Smooth muscle cell of trachea (primary cell): ENCODE results near the gene CALCOCO1. TPM values are rescaled to one million over a fixed set of nuclear protein-coding genes. Genes with fewer than 3 reads are reported as not detected.

Experiments used
- total RNA-seq: library from RNA; depleted of rRNA; stranded (reverse); fragments of >200 nt; gene quantifications from 2 replicates; pipeline ENCODE4 v1.2.1, GENCODE V29; 2014

The CALCOCO1 gene, protein sequence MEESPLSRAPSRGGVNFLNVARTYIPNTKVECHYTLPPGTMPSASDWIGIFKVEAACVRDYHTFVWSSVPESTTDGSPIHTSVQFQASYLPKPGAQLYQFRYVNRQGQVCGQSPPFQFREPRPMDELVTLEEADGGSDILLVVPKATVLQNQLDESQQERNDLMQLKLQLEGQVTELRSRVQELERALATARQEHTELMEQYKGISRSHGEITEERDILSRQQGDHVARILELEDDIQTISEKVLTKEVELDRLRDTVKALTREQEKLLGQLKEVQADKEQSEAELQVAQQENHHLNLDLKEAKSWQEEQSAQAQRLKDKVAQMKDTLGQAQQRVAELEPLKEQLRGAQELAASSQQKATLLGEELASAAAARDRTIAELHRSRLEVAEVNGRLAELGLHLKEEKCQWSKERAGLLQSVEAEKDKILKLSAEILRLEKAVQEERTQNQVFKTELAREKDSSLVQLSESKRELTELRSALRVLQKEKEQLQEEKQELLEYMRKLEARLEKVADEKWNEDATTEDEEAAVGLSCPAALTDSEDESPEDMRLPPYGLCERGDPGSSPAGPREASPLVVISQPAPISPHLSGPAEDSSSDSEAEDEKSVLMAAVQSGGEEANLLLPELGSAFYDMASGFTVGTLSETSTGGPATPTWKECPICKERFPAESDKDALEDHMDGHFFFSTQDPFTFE
- 105 and 211 TPM in 2 replicates for total RNA-seq

DNA sequence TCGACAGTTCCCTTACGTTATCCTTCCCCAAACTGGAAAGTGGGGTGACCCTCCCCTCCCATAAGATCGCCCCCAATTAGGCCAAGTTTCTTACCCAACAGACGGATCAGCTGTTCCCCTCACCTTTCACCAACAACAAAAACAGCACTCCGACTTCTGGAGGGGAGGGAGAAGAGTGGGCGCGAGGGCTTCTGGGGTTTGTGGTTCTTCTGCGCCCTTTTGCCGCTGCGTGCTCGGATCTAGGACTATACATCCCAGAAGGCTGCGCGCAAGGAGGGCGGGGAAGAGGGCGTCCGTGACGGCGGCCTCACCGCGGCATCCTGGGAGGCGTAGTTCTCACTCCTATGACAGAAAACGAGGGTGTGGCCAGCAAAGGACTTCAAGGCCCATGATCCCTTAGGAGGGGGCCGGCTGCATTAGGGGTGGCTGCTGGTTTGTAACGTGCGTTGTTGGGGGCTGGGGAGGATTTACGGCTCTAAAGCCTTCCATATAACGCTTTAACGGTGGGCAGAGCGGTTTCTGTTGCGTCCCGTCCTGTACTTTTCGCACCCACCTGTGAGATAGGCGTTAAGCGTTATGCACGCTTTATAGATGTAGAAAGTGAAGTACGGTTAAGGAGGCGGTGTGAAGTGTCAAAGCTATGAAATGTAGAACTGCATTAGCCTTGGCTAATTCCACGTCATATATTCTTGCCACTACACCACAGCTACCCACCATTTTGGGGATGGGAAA lies at the start of gene CALCOCO1:
Gene CALCOCO1 (minus strand): TSS at position 143 of the 732 bp plus-strand sequence. CDS start 2,210 bp downstream, outside the sequence.

DNA sequence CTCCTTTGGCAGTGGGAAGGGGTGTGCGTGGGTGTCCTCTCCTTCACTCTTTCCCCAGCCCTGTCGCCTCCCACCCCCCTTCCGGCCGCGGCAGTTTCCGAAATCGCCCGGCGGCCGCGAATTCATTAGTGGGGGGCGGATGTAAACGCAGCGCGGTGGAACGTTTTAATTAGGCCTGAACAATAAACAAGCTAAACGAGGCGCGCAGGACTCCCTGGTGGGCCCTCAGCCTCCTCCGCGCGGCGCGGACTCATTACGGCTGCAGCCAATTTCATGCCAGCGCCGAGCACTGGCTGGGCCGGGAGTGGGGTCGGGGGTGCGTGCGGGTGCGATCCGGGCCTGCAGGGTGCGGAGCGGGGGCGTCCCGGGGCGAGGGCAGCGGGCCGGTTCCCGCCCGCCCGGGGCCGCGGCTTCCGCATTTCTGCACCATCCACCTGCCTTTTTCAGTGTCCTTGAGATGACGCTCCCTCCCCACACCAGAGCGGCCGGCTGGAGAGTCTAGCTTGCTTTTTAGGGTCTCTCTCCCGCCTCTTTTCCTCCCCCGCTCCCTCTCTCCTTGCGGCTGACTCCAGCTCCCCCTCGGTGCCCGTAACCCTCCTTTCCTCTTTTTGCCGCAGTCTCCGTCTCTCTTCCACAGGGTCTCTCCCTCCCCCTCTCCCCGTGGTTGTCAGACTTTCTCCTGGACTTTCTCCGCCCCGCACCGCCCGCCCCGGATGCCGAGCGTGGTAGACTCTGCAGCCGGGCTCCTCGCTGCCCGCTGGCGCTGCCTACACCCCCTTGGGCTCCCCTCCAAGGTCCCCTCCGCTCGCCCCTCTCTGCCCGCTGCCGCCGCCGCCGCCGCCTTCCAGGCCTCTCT lies 24.3 kb upstream of the CALCOCO1 start, which contains the start of gene CISTR:
Gene CISTR (minus strand): TSS at position 644 of the 856 bp plus-strand sequence.

DNA sequence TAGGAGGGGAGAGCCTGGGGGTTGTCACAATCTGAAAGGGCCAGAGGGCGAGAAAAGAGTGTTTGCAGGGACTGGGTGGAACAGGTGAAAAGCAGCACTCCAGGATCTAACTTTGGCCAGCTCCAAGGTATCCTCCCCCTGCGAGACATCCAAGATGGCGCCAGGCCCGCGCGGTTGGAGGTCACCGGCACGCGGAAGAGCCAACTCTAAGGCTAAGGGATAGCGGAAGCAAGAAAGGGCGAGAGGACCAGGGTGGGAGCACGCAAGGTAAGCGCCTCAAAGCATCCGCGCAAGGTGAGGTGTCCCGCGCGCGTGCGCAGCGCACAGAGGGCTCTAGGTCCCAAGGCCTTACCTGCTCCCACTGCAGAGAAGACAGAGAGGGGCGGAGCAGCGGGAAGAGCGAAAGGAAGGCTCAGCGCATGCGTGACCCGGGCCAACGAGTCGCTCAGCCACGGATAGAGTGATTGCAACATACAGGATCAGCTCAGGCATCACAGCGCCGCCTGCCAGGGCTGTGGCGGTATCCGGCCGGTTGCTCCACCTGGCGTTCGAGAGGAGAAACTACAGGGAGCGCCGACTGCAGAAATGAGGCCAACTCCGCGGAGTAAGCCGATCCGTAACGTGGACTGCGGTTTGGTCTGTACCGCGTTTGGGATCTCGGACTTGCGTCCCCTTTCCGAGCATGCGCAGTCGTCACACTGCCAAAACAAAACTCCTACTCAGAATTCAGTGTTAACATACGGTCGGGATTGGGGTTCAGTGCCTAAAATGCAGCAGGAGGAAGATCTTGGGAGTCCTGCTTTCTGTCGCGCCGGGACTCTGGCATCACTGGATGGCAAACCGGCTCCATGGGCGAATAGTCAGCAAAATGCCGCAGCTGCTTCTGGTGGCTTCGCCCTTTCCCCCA lies 51.3 kb downstream of the CALCOCO1 start, which contains the start of gene ATP5MC2:
Gene ATP5MC2 (minus strand): TSS at position 383 of the 907 bp plus-strand sequence. CDS start 3,469 bp downstream, outside the sequence.

Other genes with a start within 250 kb of the CALCOCO1 start
- 43.6 and 61.9 TPM in 2 replicates for gene MAP3K12, start 228.0 kb downstream of the CALCOCO1 start, total RNA-seq
- 46.1 and 47.0 TPM in 2 replicates for gene TARBP2, start 226.2 kb downstream of the CALCOCO1 start, total RNA-seq
- not detected in 2 replicates for gene NPFF, start 220.0 kb downstream of the CALCOCO1 start, total RNA-seq
- gene ATF7, start 101.1 kb downstream of the CALCOCO1 start, total RNA-seq, result 10.1 and 17.3 TPM in 2 replicates
- gene ATP5MC2, start 51.4 kb downstream of the CALCOCO1 start, total RNA-seq, result 108 and 157 TPM in 2 replicates
- not detected in 2 replicates for gene CISTR, start 24.5 kb upstream of the CALCOCO1 start, total RNA-seq
- not detected in 2 replicates for gene HOXC13, start 211.4 kb upstream of the CALCOCO1 start, total RNA-seq
- gene HOXC12, start 227.5 kb upstream of the CALCOCO1 start, total RNA-seq, result not detected in 2 replicates
- gene HOXC11, start 245.7 kb upstream of the CALCOCO1 start, total RNA-seq, result not detected in 2 replicates
- gene HOTAIR, start 247.5 kb upstream of the CALCOCO1 start, total RNA-seq, result not detected in 2 replicates